WTC11 (cell line): ENCODE results near the gene RAB1B. TPM values are rescaled to one million over a fixed set of nuclear protein-coding genes. Genes with fewer than 3 reads are reported as not detected.

Source experiments
- ATAC-seq: fragments of 200-7000 bp; cut with Tn5 transposase; 2 replicates; pipeline ENCODE4 v1.10.0; 2021; ENCODE audit warnings: mild to moderate bottlenecking, moderate library complexity
- CTCF ChIA-PET: fragments of 300-600 bp; sonication (Branson Sonifier 250); formaldehyde crosslinking; loops from one replicate; lab custom pipeline; 2021; ENCODE audit warnings: antibody characterized with exemption; lab: Charles Lee
- POLR2A ChIA-PET: fragments of 350-600 bp; sonication (Branson Sonifier 250); formaldehyde crosslinking; loops from one replicate; lab custom pipeline; 2021; ENCODE audit warnings: antibody characterized with exemption; lab: Charles Lee
- DNase-seq: peaks from one replicate; pipeline ENCODE4 v3.0.0; 2021; ENCODE audit warnings: low spot score
- H3K27ac Mint-ChIP-seq: 2 replicates; pipeline ENCODE4 v1.8.0; 2021; ENCODE audit warnings: mixed read lengths
- H3K27me3 Mint-ChIP-seq: 2 replicates; pipeline ENCODE4 v1.8.0; 2021; ENCODE audit warnings: low read depth, mild to moderate bottlenecking, moderate library complexity, mixed read lengths
- H3K36me3 Mint-ChIP-seq: 2 replicates; pipeline ENCODE4 v1.8.0; 2021; ENCODE audit warnings: mixed read lengths
- H3K4me1 Mint-ChIP-seq: 2 replicates; pipeline ENCODE4 v1.8.0; 2022; ENCODE audit warnings: mixed read lengths
- H3K4me3 Mint-ChIP-seq: 2 replicates; pipeline ENCODE4 v1.8.0; 2021; ENCODE audit warnings: mild to moderate bottlenecking, moderate library complexity, mixed read lengths
- H3K9me3 Mint-ChIP-seq: 2 replicates; pipeline ENCODE4 v1.8.0; 2021; ENCODE audit warnings: mixed read lengths
- AR ChIP-seq: fragments of 250-450 bp; sonication (Bioruptor Pico); IDR thresholded peaks from 2 replicates; pipeline ENCODE4 v1.9.0; 2021; ENCODE audit warnings: mild to moderate bottlenecking
- ELF4 ChIP-seq: sonication (generic); formaldehyde crosslinking; IDR thresholded peaks from 2 replicates; pipeline ENCODE4 v1.8.1; 2022; ENCODE audit warnings: low read depth, mild to moderate bottlenecking, moderate library complexity, missing genetic modification reagents
- FOXJ3 ChIP-seq: sonication (generic); formaldehyde crosslinking; IDR thresholded peaks from 2 replicates; pipeline ENCODE4 v1.9.0; 2021; ENCODE audit warnings: missing genetic modification reagents, mild to moderate bottlenecking, borderline replicate concordance
- FOXP1 ChIP-seq: sonication (generic); formaldehyde crosslinking; IDR thresholded peaks from 2 replicates; pipeline ENCODE4 v1.8.0; 2022; ENCODE audit warnings: missing genetic modification reagents, mild to moderate bottlenecking, moderate library complexity, borderline replicate concordance
- GRHL2 ChIP-seq: fragments of 250-450 bp; sonication (Bioruptor Pico); IDR thresholded peaks from 2 replicates; pipeline ENCODE4 v1.8.0; 2022; ENCODE audit warnings: mild to moderate bottlenecking, moderate library complexity; ENCODE audit not compliant: insufficient replicate concordance, severe bottlenecking
- MXD4 ChIP-seq: fragments of 250-450 bp; sonication (Bioruptor Pico); IDR thresholded peaks from 2 replicates; pipeline ENCODE4 v1.8.0; 2021; ENCODE audit warnings: mild to moderate bottlenecking, moderate library complexity, borderline replicate concordance
- OVOL2 ChIP-seq: fragments of 250-450 bp; sonication (Bioruptor Pico); IDR thresholded peaks from 2 replicates; pipeline ENCODE4 v1.9.0; 2021; ENCODE audit warnings: mild to moderate bottlenecking, borderline replicate concordance
- TCF7 ChIP-seq: sonication (generic); formaldehyde crosslinking; IDR thresholded peaks from 2 replicates; pipeline ENCODE4 v1.8.0; 2022; ENCODE audit warnings: mild to moderate bottlenecking, low read depth, missing genetic modification reagents, moderate library complexity
- TEAD4 ChIP-seq: sonication (generic); formaldehyde crosslinking; IDR thresholded peaks from 2 replicates; pipeline ENCODE4 v1.8.0; 2022; ENCODE audit warnings: mild to moderate bottlenecking, missing genetic modification reagents
- ZMAT4 ChIP-seq: fragments of 250-450 bp; sonication (Bioruptor Pico); IDR thresholded peaks from 2 replicates; pipeline ENCODE4 v1.9.0; 2021; ENCODE audit warnings: mild to moderate bottlenecking
- ZNF263 ChIP-seq: sonication (generic); formaldehyde crosslinking; IDR thresholded peaks from 2 replicates; pipeline ENCODE4 v1.8.1; 2022; ENCODE audit warnings: low read depth, mild to moderate bottlenecking, moderate library complexity, missing genetic modification reagents
- ZNF416 ChIP-seq: fragments of 250-450 bp; sonication (Bioruptor Pico); IDR thresholded peaks from 2 replicates; pipeline ENCODE4 v1.9.0; 2021; ENCODE audit warnings: mild to moderate bottlenecking, inconsistent platforms
- ZNF512 ChIP-seq: sonication (generic); formaldehyde crosslinking; IDR thresholded peaks from 2 replicates; pipeline ENCODE4 v1.8.1; 2022; ENCODE audit warnings: missing genetic modification reagents, borderline replicate concordance
- total RNA-seq: library from RNA; stranded (reverse); gene quantifications from 3 replicates; pipeline ENCODE4 v1.2.3, GENCODE V29; 2021
- TF ChIP-seq, protein P1 (sequence below): fragments of 250-450 bp; sonication (Bioruptor Pico); IDR thresholded peaks from 2 replicates; pipeline ENCODE4 v1.8.0; 2021; ENCODE audit warnings: mild to moderate bottlenecking
- TF ChIP-seq, protein P2 (sequence below): sonication (generic); formaldehyde crosslinking; IDR thresholded peaks from 2 replicates; pipeline ENCODE4 v1.8.0; 2022; ENCODE audit warnings: mild to moderate bottlenecking, missing genetic modification reagents
- TF ChIP-seq, protein P3 (sequence below): fragments of 250-450 bp; sonication (Bioruptor Pico); conservative IDR thresholded peaks from 2 replicates; pipeline ENCODE4 v1.9.0; 2021; ENCODE audit warnings: mild to moderate bottlenecking
- TF ChIP-seq, protein P4 (sequence below): sonication (generic); formaldehyde crosslinking; IDR thresholded peaks from 2 replicates; pipeline ENCODE4 v1.8.1; 2023; ENCODE audit warnings: mild to moderate bottlenecking, missing genetic modification reagents, moderate library complexity

RAB1B gene
- total RNA-seq, 1 experiment from 2014 or later: 125 TPM

- Mint-ChIP-seq H3K9me3 (no peaks in the 10 kb centered on the region), H3K36me3 (peaks cover 2% of the 10 kb centered on the region; the same call in 1 of the 2 replicates)
- TF ChIP-seq ZNF512 (CRISPR knock-in tag): no peak
- TF ChIP-seq FOXJ3 (CRISPR knock-in tag): no peak
- no peak for TF ChIP-seq ELF4 (CRISPR knock-in tag)
- no peak for TF ChIP-seq ZMAT4 (CRISPR knock-in tag)
- TF ChIP-seq, protein P1, sequence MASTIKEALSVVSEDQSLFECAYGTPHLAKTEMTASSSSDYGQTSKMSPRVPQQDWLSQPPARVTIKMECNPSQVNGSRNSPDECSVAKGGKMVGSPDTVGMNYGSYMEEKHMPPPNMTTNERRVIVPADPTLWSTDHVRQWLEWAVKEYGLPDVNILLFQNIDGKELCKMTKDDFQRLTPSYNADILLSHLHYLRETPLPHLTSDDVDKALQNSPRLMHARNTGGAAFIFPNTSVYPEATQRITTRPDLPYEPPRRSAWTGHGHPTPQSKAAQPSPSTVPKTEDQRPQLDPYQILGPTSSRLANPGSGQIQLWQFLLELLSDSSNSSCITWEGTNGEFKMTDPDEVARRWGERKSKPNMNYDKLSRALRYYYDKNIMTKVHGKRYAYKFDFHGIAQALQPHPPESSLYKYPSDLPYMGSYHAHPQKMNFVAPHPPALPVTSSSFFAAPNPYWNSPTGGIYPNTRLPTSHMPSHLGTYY (CRISPR knock-in tag): no peak
- TF ChIP-seq ZNF416: no peak
- no peak for TF ChIP-seq AR (CRISPR knock-in tag)
- no peak for TF ChIP-seq TCF7 (CRISPR knock-in tag)
- TF ChIP-seq, protein P2, sequence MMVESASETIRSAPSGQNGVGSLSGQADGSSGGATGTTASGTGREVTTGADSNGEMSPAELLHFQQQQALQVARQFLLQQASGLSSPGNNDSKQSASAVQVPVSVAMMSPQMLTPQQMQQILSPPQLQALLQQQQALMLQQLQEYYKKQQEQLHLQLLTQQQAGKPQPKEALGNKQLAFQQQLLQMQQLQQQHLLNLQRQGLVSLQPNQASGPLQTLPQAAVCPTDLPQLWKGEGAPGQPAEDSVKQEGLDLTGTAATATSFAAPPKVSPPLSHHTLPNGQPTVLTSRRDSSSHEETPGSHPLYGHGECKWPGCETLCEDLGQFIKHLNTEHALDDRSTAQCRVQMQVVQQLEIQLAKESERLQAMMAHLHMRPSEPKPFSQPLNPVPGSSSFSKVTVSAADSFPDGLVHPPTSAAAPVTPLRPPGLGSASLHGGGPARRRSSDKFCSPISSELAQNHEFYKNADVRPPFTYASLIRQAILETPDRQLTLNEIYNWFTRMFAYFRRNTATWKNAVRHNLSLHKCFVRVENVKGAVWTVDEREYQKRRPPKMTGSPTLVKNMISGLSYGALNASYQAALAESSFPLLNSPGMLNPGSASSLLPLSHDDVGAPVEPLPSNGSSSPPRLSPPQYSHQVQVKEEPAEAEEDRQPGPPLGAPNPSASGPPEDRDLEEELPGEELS (CRISPR knock-in tag): no peak
- TF ChIP-seq OVOL2 (CRISPR knock-in tag): no peak
- no peak for TF ChIP-seq GRHL2 (CRISPR knock-in tag)
- TF ChIP-seq ZNF263 (CRISPR knock-in tag): no peak
- no peak for TF ChIP-seq FOXP1
- TF ChIP-seq TEAD4 (CRISPR knock-in tag): no peak
- no peak for TF ChIP-seq MXD4 (CRISPR knock-in tag)
- TF ChIP-seq, protein P3, sequence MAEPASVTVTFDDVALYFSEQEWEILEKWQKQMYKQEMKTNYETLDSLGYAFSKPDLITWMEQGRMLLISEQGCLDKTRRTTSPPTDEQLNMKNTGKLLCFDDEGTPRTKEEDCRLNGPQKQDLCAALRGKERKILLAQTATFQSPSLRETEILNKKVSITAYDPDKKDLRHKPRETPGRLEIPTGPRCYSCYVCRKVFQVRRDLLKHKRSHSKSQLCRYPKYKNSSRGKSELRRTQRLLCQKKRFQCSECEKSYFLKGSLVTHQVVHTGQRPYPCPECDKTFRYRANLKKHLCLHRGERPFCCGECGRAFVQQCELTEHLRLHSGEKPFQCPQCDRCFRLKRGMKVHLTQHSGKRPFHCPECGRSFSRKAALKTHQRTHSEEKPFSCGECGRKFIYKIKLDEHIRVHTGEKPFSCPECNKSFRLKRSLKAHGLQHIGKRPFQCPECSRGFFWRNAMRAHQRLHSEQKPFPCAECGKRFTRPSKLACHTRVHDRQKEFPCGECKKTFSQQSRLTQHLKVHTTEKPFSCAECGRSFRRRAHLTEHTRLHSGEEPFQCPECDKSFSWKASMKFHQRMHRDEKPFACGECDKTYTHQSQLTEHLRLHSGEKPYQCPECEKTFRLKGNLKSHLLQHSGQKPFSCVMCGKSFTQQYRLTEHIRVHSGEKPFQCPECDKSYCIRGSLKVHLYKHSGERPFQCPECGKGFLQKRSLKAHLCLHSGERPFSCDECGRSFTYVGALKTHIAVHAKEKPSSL: no peak
- TF ChIP-seq, protein P4, sequence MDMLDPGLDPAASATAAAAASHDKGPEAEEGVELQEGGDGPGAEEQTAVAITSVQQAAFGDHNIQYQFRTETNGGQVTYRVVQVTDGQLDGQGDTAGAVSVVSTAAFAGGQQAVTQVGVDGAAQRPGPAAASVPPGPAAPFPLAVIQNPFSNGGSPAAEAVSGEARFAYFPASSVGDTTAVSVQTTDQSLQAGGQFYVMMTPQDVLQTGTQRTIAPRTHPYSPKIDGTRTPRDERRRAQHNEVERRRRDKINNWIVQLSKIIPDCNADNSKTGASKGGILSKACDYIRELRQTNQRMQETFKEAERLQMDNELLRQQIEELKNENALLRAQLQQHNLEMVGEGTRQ (CRISPR knock-in tag): no peak
- TF ChIP-seq, all 79 proteins: peak for 0
- Mint-ChIP-seq H3K4me1 (no peaks in the 10 kb centered on the region), H3K27ac (no peak overlapping the region; the same call in 1 of the 2 replicates), H3K27me3 (no peaks in the 10 kb centered on the region), H3K4me3 (no peak overlapping the region)
- DNase-seq: no peak
- ATAC-seq: no peak
- ChIA-PET POLR2A (interaction anchor here (1.1 kb wide), 1 partner anchor 13 kb away, joined by 5 read pairs; no protein-coding TSS in a partner anchor), CTCF (interaction anchor here (0.9 to 1.5 kb wide), 2 partner anchors 20 to 69 kb away, joined by 5 to 9 read pairs; no protein-coding TSS in a partner anchor)
Measured at GRCh38 chr11:66242095-66242765, 26.2 kb upstream of the RAB1B start.
